A673 (cell line): Measurements from ENCODE around the gene ADAMTSL3. TPM values are rescaled to one million over a fixed set of nuclear protein-coding genes. Genes with fewer than 3 reads are reported as not detected.
"Not testable (repeated sequence)": the region's sequence is repeated elsewhere in the genome, so short reads cannot be mapped to it uniquely, and the experiment has no call there.

Experiments used
- BruUV-seq: library from RNA; stranded (reverse); fragments of 400-500 nt; replicated peaks from 2 replicates; lab custom pipeline; 2021; lab: Mats Ljungman, UMichigan
- CTCF ChIA-PET: fragments of 300-600 bp; sonication (Branson Sonifier 250); formaldehyde crosslinking; loops from one replicate; lab custom pipeline; 2022; ENCODE audit warnings: antibody characterized with exemption; lab: Charles Lee
- POLR2A ChIA-PET: fragments of 300-600 bp; sonication (Branson Sonifier 250); formaldehyde crosslinking; loops from one replicate; lab custom pipeline; 2022; ENCODE audit warnings: antibody characterized with exemption; ENCODE audit not compliant: low non-redundant PET; lab: Charles Lee
- DNase-seq: peaks from one replicate; pipeline ENCODE4 v3.0.0-alpha.2; 2015; ENCODE audit warnings: low spot score
- H3K27ac ChIP-seq: fragments of 200-600 bp; sonication (generic); 2 replicates; pipeline ENCODE4 v1.5.1; 2016; ENCODE audit warnings: mixed run types, low read depth, mild to moderate bottlenecking, mixed read lengths, antibody characterized with exemption, low read length; ENCODE audit not compliant: poor library complexity, severe bottlenecking
- H3K27me3 ChIP-seq: fragments of 200-600 bp; sonication (generic); replicated peaks from 2 replicates; pipeline ENCODE4 v1.6.1; 2017; ENCODE audit warnings: mixed run types, low read depth, mild to moderate bottlenecking, mixed read lengths, antibody characterized with exemption, low read length; ENCODE audit not compliant: insufficient read depth, poor library complexity
- H3K36me3 ChIP-seq: fragments of 200-600 bp; sonication (generic); 2 replicates; pipeline ENCODE4 v1.6.1; 2016; ENCODE audit warnings: mixed run types, mild to moderate bottlenecking, mixed read lengths, antibody characterized with exemption, low read length; ENCODE audit not compliant: insufficient read depth, poor library complexity, severe bottlenecking
- H3K4me1 ChIP-seq: fragments of 200-600 bp; sonication (generic); 2 replicates; pipeline ENCODE4 v1.6.1; 2017; ENCODE audit warnings: mixed run types, mild to moderate bottlenecking, mixed read lengths, antibody characterized with exemption, low read length; ENCODE audit not compliant: insufficient read depth, poor library complexity, severe bottlenecking
- H3K4me3 ChIP-seq: fragments of 200-600 bp; sonication (generic); 2 replicates; pipeline ENCODE4 v1.5.1; 2016; ENCODE audit warnings: low read depth, mixed run types, mild to moderate bottlenecking, mixed read lengths, low read length; ENCODE audit not compliant: poor library complexity, severe bottlenecking
- H3K9me3 ChIP-seq: fragments of 200-600 bp; sonication (generic); 2 replicates; pipeline ENCODE4 v1.6.1; 2016; ENCODE audit warnings: mixed run types, low read depth, mild to moderate bottlenecking, mixed read lengths, antibody characterized with exemption, low read length; ENCODE audit not compliant: poor library complexity, severe bottlenecking
- CTCF ChIP-seq: fragments of 300-800, 200-600 bp; sonication (generic); conservative IDR thresholded peaks from 2 replicates; pipeline ENCODE4 v1.5.1; 2017; ENCODE audit warnings: low read depth, mild to moderate bottlenecking, antibody characterized with exemption, low read length, moderate library complexity, mixed read lengths
- EZH2 ChIP-seq: fragments of 200-600 bp; sonication (generic); IDR thresholded peaks from 2 replicates; pipeline ENCODE4 v1.6.1; 2017; ENCODE audit warnings: borderline replicate concordance, low read depth, mild to moderate bottlenecking, mixed read lengths, antibody characterized with exemption, low read length; ENCODE audit not compliant: poor library complexity, severe bottlenecking
- intact Hi-C: fragments of 100-400 bp; cut with micrococcal nuclease; formaldehyde crosslinking; loops from one replicate; pipeline ENCODE4 v1.10.0; 2022; ENCODE audit not compliant: unreplicated experiment
- total RNA-seq: library from RNA; stranded (reverse); gene quantifications from 2 replicates; pipeline ENCODE4 v1.2.3, GENCODE V29; 2021

ADAMTSL3 gene
- total RNA-seq, 1 experiment from 2014 or later: 0.95 TPM

DNA sequence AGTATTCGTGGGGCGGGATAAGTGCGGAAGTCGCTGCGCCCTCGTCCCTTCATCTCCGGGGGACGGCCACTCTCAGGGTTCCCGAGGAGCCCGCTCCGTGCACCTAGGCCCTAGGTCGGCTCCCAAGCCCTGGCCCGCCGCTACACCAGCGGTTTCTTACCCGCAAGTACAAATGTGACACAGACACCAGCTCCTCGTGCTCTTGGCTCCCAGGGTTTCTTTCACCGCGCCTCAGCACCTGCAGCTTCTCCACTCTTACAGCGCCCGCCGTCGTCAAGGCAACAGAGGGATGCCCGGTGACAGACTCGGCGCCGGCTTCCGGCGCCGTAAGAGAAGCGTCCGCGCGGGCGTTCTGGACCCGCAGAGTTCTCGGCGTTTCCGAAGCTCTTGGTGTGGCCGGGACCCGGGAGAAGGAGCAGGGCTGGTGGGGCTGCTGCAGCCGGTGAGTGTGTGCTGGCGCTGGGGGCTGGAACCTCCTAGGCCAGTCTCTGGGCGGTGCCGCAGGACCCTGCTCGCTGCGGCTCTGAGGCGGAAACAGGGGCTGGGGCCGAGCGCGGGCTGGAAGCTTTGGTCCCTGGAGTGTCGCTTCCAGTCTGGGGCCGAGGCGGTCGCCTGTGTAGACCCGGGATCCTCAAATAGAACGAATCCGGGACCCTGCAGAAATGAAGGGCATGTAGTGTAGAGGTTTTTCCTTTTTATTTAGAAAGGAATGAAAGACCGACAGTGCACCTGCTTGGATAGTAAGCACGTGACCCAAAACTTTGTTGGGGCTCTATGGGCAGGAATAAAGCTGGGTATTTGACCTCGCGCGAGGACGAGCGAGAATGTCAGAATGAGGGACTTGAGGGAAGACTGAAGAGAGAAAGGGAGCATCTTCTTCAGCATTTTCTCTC is 426.2 kb downstream of the ADAMTSL3 start:
- H3K36me3 ChIP-seq: no peaks in the 10 kb centered on the region
- intact Hi-C loops: loop anchor here (5.0 kb wide), 1 partner anchor 52 kb away; no protein-coding TSS in a partner anchor
- ChIA-PET CTCF (no interaction called here), POLR2A (interaction anchor here (0.6 kb wide), 1 partner anchor 1576 kb away, joined by 3 read pairs; no protein-coding TSS in a partner anchor)
- H3K9me3 ChIP-seq: no peaks in the 10 kb centered on the region
- BruUV-seq: no TSS peak
- H3K4me3 ChIP-seq: peak overlapping the region; percentile 27
- no peak overlapping the region for H3K27ac ChIP-seq
- TF ChIP-seq CTCF: no peak
- TF ChIP-seq EZH2: peak; percentile 42
- H3K4me1 ChIP-seq: peaks cover 10% of the 10 kb centered on the region
- H3K27me3 ChIP-seq: peaks cover 36% of the 10 kb centered on the region
- no peak for DNase-seq

GRCh38 chr15:84080778-84081084 is 426.8 kb downstream of the ADAMTSL3 start:
- BruUV-seq, H3K4me3 ChIP-seq, DNase-seq, CTCF ChIA-PET, POLR2A ChIA-PET, H3K36me3 ChIP-seq, H3K9me3 ChIP-seq, H3K27ac ChIP-seq: not testable (repeated sequence)
- intact Hi-C loops: loop anchor here (5.0 kb wide), 1 partner anchor 52 kb away; no protein-coding TSS in a partner anchor
- Histone ChIP-seq H3K4me1 (peaks cover 10% of the 10 kb centered on the region), H3K27me3 (peaks cover 36% of the 10 kb centered on the region)

- ChIA-PET POLR2A (no interaction called here), CTCF (interaction anchor here (0.6 kb wide), 1 partner anchor 341 kb away, joined by 3 read pairs; no protein-coding TSS in a partner anchor)
- no peak overlapping the region for H3K27ac ChIP-seq
- no peak for DNase-seq
- peaks cover 10% of the 10 kb centered on the region for H3K4me1 ChIP-seq
- H3K4me3 ChIP-seq: no peak overlapping the region
- intact Hi-C loops: loop anchor here (5.0 kb wide), 1 partner anchor 51 kb away; no protein-coding TSS in a partner anchor
- BruUV-seq: no TSS peak
- no peak for TF ChIP-seq EZH2
- no peak for TF ChIP-seq CTCF
- no peaks in the 10 kb centered on the region for H3K36me3 ChIP-seq
- peaks cover 36% of the 10 kb centered on the region for H3K27me3 ChIP-seq
- H3K9me3 ChIP-seq: no peaks in the 10 kb centered on the region
These were observed 427.7 kb downstream of the ADAMTSL3 start for GRCh38 chr15:84081391-84082168.
